Measurements from ENCODE around the gene WNT7A. TPM values are rescaled to one million over a fixed set of nuclear protein-coding genes. Genes with fewer than 3 reads are reported as not detected.

WNT7A gene
- total RNA-seq, 6 donors from 2014 or later: 1.0 to 12.2 (median 6.8) TPM

DNA sequence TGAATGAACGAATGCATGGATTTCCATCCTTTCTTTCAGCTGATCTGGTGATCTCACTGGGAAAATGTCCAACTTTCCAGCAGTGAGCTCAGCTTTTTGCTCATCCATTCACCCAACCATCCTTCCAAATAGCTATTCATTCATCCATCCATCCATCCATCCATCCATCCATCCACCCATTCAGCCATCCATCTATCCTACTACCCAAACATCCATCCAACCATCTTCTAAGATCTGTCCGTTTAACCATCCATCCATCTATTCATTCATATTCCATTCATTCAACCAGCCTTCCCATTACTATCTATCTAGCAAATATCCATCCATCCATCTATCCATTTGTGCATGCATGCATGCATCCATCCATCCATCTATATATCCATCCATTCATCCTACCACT is 39.4 kb downstream of the WNT7A start:
- no peaks in the 10 kb centered on the region for H3K27me3 ChIP-seq
- H3K4me3 ChIP-seq: no peak overlapping the region
- no peak for DNase-seq
- H3K9me3 ChIP-seq: no peaks in the 10 kb centered on the region
- 87 to 90% methylated on average over 2 of the region's 2 CpGs for WGBS, 2 donors
- TF ChIP-seq POLR2A (IDR thresholded peaks at IDR 0.05) (no peak), EP300 (IDR thresholded peaks at IDR 0.05) (no peak), POLR2AphosphoS5 (IDR thresholded peaks at IDR 0.05) (no peak)
- TF ChIP-seq, protein P1, sequence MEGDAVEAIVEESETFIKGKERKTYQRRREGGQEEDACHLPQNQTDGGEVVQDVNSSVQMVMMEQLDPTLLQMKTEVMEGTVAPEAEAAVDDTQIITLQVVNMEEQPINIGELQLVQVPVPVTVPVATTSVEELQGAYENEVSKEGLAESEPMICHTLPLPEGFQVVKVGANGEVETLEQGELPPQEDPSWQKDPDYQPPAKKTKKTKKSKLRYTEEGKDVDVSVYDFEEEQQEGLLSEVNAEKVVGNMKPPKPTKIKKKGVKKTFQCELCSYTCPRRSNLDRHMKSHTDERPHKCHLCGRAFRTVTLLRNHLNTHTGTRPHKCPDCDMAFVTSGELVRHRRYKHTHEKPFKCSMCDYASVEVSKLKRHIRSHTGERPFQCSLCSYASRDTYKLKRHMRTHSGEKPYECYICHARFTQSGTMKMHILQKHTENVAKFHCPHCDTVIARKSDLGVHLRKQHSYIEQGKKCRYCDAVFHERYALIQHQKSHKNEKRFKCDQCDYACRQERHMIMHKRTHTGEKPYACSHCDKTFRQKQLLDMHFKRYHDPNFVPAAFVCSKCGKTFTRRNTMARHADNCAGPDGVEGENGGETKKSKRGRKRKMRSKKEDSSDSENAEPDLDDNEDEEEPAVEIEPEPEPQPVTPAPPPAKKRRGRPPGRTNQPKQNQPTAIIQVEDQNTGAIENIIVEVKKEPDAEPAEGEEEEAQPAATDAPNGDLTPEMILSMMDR (IDR thresholded peaks at IDR 0.05): no peak
- H3K4me1 ChIP-seq: no peaks in the 10 kb centered on the region
- H3K27ac ChIP-seq: no peak overlapping the region
- no peaks in the 10 kb centered on the region for H3K36me3 ChIP-seq
- ATAC-seq (ENCODE audit: low FRiP score in 2 of 2): no peak

DNA sequence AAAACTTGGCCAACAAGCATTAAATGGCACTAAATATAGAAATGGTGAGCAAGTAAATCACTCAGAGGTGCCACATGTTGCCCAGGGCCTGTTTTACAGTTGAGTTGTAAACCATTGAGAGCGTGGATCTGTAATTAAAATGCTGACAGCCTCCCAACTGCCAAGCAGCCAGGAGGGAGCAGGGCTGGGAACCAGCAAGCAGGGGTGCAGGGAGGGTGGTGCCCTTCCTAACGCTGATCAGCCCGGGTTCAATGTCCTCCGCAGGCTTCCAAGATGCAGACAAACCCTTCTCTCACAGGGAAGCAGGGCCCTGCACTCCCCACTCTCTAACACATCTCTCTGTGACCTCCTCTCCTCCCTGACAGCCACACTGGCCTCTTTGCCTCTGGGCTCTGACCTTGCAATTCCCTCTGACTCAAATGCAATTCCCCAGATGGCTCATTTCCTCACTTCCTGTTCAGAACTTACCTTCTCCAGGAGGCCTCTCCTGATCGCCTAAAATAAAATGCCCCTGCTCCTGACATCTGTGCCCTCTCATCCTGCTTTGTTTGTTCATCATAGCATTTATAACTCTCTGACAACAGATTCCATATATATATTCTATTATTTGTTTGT is 40.0 kb downstream of the WNT7A start:
- TF ChIP-seq POLR2A (IDR thresholded peaks at IDR 0.05): no peak
- TF ChIP-seq, protein P1 (IDR thresholded peaks at IDR 0.05): no peak
- DNase-seq (no peak), ATAC-seq (ENCODE audit: low FRiP score in 2 of 2) (no peak)
- H3K27me3 ChIP-seq: no peaks in the 10 kb centered on the region
- H3K4me1 ChIP-seq: no peaks in the 10 kb centered on the region
- H3K9me3 ChIP-seq: no peaks in the 10 kb centered on the region
- 46 to 66% methylated on average over 2 to 5 of the region's 5 CpGs for WGBS, 2 donors
- no peak overlapping the region for H3K27ac ChIP-seq
- no peaks in the 10 kb centered on the region for H3K36me3 ChIP-seq
- H3K4me3 ChIP-seq: no peak overlapping the region

DNA sequence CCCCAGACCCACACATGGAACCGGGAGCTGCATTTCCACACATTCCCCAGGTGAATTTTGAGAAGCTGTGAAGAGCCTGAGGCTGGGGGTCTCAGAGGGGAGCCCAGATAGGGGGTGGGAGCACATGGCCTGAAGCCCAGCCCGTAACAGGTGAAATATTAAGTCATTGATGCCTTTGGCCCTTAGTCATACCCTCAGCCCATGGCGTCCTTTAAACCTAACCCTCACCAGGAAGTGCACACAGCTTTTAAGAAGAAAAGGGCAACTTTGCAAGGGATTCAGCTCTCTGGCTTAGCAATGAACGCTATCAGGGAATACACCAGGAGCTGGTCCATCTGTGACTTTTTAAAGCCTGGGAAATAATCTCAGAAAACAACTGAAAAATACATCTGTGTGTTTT is 40.6 kb downstream of the WNT7A start:
- TF ChIP-seq, protein P1 (IDR thresholded peaks at IDR 0.05): no peak
- TF ChIP-seq POLR2AphosphoS5 (IDR thresholded peaks at IDR 0.05): no peak
- TF ChIP-seq POLR2A (IDR thresholded peaks at IDR 0.05): no peak
- no peak for TF ChIP-seq EP300 (IDR thresholded peaks at IDR 0.05)
- 69 to 79% methylated on average over 4 of the region's 4 CpGs for WGBS, 2 donors
- Histone ChIP-seq H3K36me3 (no peaks in the 10 kb centered on the region), H3K9me3 (no peaks in the 10 kb centered on the region), H3K4me1 (no peaks in the 10 kb centered on the region), H3K4me3 (no peak overlapping the region), H3K27ac (no peak overlapping the region), H3K27me3 (no peaks in the 10 kb centered on the region)
- ATAC-seq (ENCODE audit: low FRiP score in 2 of 2) (no peak), DNase-seq (no peak)

DNA sequence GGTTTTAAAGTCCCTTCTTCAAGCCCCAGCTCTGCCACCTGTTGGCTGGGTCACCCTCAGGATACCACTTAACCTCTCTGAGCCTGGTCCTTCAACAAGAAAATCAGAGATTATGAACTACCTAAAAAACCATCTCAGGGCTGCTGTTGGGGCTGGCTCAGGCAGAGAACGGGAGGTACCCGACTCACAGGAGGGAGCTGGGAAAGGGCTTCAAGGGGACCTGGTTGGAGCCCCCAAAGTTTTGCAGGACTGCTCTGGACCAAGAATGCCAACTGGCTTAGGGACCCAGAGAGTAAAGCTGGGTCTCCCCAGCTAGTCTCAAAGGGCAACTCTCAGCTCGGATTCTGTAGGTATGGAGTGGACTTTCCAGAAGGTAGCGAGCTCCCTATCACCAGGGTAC is 41.5 kb downstream of the WNT7A start:
- DNase-seq (no peak), ATAC-seq (ENCODE audit: low FRiP score in 2 of 2) (no peak)
- no peaks in the 10 kb centered on the region for H3K36me3 ChIP-seq
- TF ChIP-seq EP300 (IDR thresholded peaks at IDR 0.05) (no peak), POLR2A (IDR thresholded peaks at IDR 0.05) (no peak), POLR2AphosphoS5 (IDR thresholded peaks at IDR 0.05) (no peak)
- TF ChIP-seq, protein P1 (IDR thresholded peaks at IDR 0.05): no peak
- no peak overlapping the region for H3K27ac ChIP-seq
- no peaks in the 10 kb centered on the region for H3K4me1 ChIP-seq
- 80 to 84% methylated on average over 4 of the region's 4 CpGs for WGBS, 2 donors
- no peaks in the 10 kb centered on the region for H3K27me3 ChIP-seq
- H3K9me3 ChIP-seq: no peaks in the 10 kb centered on the region
- no peak overlapping the region for H3K4me3 ChIP-seq

DNA sequence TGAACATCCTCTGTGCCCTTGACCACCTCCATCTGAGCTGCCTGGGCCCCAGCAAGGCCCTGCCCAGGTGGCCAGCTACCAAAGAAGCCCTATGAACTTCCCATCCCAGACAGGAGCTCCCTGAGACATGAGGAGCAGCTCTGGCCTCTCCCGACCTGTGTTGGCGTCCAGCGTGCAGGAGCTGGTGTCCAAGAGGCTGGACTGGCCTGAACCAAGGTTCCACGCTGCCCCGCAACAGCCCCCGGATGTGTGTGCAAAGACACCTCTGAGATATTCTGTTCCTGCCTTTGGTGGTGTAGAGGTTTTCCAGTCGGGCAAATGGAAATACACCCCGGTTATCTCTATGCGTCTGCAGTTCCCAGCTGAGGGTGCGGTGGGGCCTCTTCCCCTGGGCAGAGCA is 42.1 kb downstream of the WNT7A start:
- no peak for TF ChIP-seq POLR2AphosphoS5 (IDR thresholded peaks at IDR 0.05)
- TF ChIP-seq POLR2A (IDR thresholded peaks at IDR 0.05): no peak
- TF ChIP-seq, protein P1 (IDR thresholded peaks at IDR 0.05): no peak
- no peak for TF ChIP-seq EP300 (IDR thresholded peaks at IDR 0.05)
- WGBS, 2 donors: 81 to 90% methylated on average over 7 to 10 of the region's 10 CpGs
- Histone ChIP-seq H3K27ac (no peak overlapping the region), H3K27me3 (no peaks in the 10 kb centered on the region), H3K36me3 (no peaks in the 10 kb centered on the region), H3K4me1 (no peaks in the 10 kb centered on the region), H3K4me3 (no peak overlapping the region), H3K9me3 (no peaks in the 10 kb centered on the region)
- ATAC-seq (ENCODE audit: low FRiP score in 2 of 2): no peak
- DNase-seq: no peak

Measured in upper lobe of left lung (tissue), 6 donors.